K562 (cell line): Measurements from ENCODE around the gene HEXIM1. TPM values are rescaled to one million over a fixed set of nuclear protein-coding genes. Genes with fewer than 3 reads are reported as not detected.

Source experiments
- BACH1 ChIP-seq: fragments of 200-800 bp; sonication (Bioruptor generic); IDR thresholded peaks from 2 replicates; pipeline ENCODE4 v1.6.1; 2016; ENCODE audit warnings: missing genetic modification characterization, missing compliant biosample characterization
- BDP1 ChIP-seq: IDR thresholded peaks from 3 replicates; pipeline ENCODE4 v1.6.1; 2011; ENCODE audit not compliant: insufficient read length, insufficient read depth
- CBX5 ChIP-seq: IDR thresholded peaks from 2 replicates; pipeline ENCODE4 v1.6.1; 2014; ENCODE audit warnings: low read depth, borderline replicate concordance
- CREB3L1 ChIP-seq: fragments of 450-650 bp; IDR thresholded peaks from 2 replicates; pipeline ENCODE4 v1.6.1; 2014; ENCODE audit warnings: low read depth, mild to moderate bottlenecking, moderate library complexity, borderline replicate concordance
- DIDO1 ChIP-seq: fragments of 450-650 bp; IDR thresholded peaks from 2 replicates; pipeline ENCODE4 v1.6.1; 2016; ENCODE audit warnings: low read depth, missing biosample characterization, missing genetic modification characterization
- HMGXB4 ChIP-seq: sonication (generic); formaldehyde crosslinking; IDR thresholded peaks from 2 replicates; pipeline ENCODE4 v1.8.1; 2023; ENCODE audit warnings: mild to moderate bottlenecking, missing genetic modification reagents
- HNRNPK ChIP-seq: fragments of 200-400 bp; formaldehyde crosslinking; IDR thresholded peaks from one replicate; pipeline ENCODE4 v1.6.1; 2018; ENCODE audit warnings: mild to moderate bottlenecking, low read depth, low read length; ENCODE audit not compliant: poor library complexity, severe bottlenecking
- MEIS2 ChIP-seq: fragments of 450-650 bp; IDR thresholded peaks from 2 replicates; pipeline ENCODE4 v1.6.1; 2014; ENCODE audit warnings: mild to moderate bottlenecking; ENCODE audit not compliant: partially characterized antibody
- NELFE ChIP-seq: IDR thresholded peaks from 2 replicates; pipeline ENCODE4 v1.6.1; 2011; ENCODE audit warnings: mild to moderate bottlenecking; ENCODE audit not compliant: insufficient read depth, insufficient read length
- PHB2 ChIP-seq: fragments of 450-650 bp; IDR thresholded peaks from 2 replicates; pipeline ENCODE4 v1.6.1; 2017; ENCODE audit warnings: low read depth
- PTRF ChIP-seq: fragments of 450-650 bp; IDR thresholded peaks from 2 replicates; pipeline ENCODE4 v1.6.1; 2016; ENCODE audit warnings: mild to moderate bottlenecking, missing genetic modification characterization, missing compliant biosample characterization
- RBM22 ChIP-seq: fragments of 200-400 bp; formaldehyde crosslinking; IDR thresholded peaks from 2 replicates; pipeline ENCODE4 v1.6.1; 2018; ENCODE audit warnings: low read length, low read depth; ENCODE audit not compliant: poor library complexity, severe bottlenecking
- RBM34 ChIP-seq: fragments of 200-400 bp; formaldehyde crosslinking; IDR thresholded peaks from 2 replicates; pipeline ENCODE4 v1.6.1; 2018; ENCODE audit warnings: low read length, borderline replicate concordance; ENCODE audit not compliant: insufficient read depth
- RNF219 ChIP-seq: fragments of 250-450 bp; sonication (Bioruptor Pico); IDR thresholded peaks from 2 replicates; pipeline ENCODE4 v1.5.0; 2022; ENCODE audit warnings: mild to moderate bottlenecking
- SAFB ChIP-seq: fragments of 200-400 bp; formaldehyde crosslinking; IDR thresholded peaks from 2 replicates; pipeline ENCODE4 v1.6.1; 2017; ENCODE audit warnings: low read depth, low read length, borderline replicate concordance
- TOE1 ChIP-seq, 2 experiments: fragments of 450-650 bp in 1 of 2; sonication (generic) in 1 of 2; formaldehyde crosslinking in 1 of 2; IDR thresholded peaks; 2 replicates each; pipeline versions ENCODE4 v1.7.1 to v1.8.0; 2016 to 2022; ENCODE audit warnings: borderline replicate concordance in 2 of 2, mild to moderate bottlenecking in 2 of 2, antibody characterized with exemption in 1 of 2, inconsistent platforms in 1 of 2, low read depth in 1 of 2, missing genetic modification reagents in 1 of 2, moderate library complexity in 1 of 2
- TSC22D4 ChIP-seq: fragments of 450-650 bp; IDR thresholded peaks from 2 replicates; pipeline ENCODE4 v1.6.1; 2016; ENCODE audit warnings: missing genetic modification characterization, missing biosample characterization, control low read depth
- ZKSCAN1 ChIP-seq: fragments of 150-350 bp; IDR thresholded peaks from 2 replicates; pipeline ENCODE4 v1.6.1; 2016; ENCODE audit warnings: low read depth, low read length
- ZNF23 ChIP-seq: fragments of 250-450 bp; sonication (Bioruptor Pico); IDR thresholded peaks from 2 replicates; pipeline ENCODE4 v1.4.0; 2020; ENCODE audit warnings: mild to moderate bottlenecking
- polyA plus RNA-seq, 8 experiments: library from polyadenylated mRNA; depleted of rRNA in 4 of 8; stranded (reverse) in 5 of 8; unstranded in 3 of 8; fragments of >200 nt; fragmentation: Nextera tagmentation in 2 of 8; fragmentation: Illumina TruSeq in 1 of 8; extraction: Ambion mirVana in 2 of 8; extraction: Trizol in 1 of 8; gene quantifications; 2 replicates each; pipeline versions ENCODE4 v1.2.1 to v1.2.3, GENCODE V29; 2011 to 2014; ENCODE audit warnings: inconsistent platforms in 1 of 8, missing spikeins in 1 of 8
- total RNA-seq, 7 experiments: library from RNA; depleted of rRNA in 6 of 7; stranded (reverse); fragments of >200 nt in 6 of 7; fragmentation: Illumina TruSeq in 2 of 7; extraction: Trizol in 2 of 7; gene quantifications; 2 replicates each; pipeline versions ENCODE4 v1.2.1 to v1.2.3, GENCODE V29; 2011 to 2021; ENCODE audit warnings: low replicate concordance in 1 of 7

HEXIM1 gene
- total and polyA plus RNA-seq, 9 of the 15 experiments (the other 6 are each of a cell fraction or from before 2014, with no cell fraction given): 1.4 to 28.3 (median 9.1) TPM

GRCh38 chr17:45147581-45148182 is 593 bp upstream of the HEXIM1 start (continued):
- TF ChIP-seq RNF219 (CRISPR knock-in tag) (no peak), ZKSCAN1 (no peak), PTRF (tag) (no peak), PHB2 (no peak), NELFE (no peak), CREB3L1 (no peak), RBM34 (no peak), TSC22D4 (tag) (no peak), MEIS2 (peak; percentile 19), CBX5 (0 out of 2 replicates have a peak, but pooled peaks have one; percentile 10), RBM22 (peak; percentile 73), ZNF23 (CRISPR knock-in tag) (no peak), SAFB (no peak), HNRNPK (no peak), TOE1 (IDR thresholded peaks at IDR 0.05; ENCODE audit: borderline replicate concordance) (peak; percentile 95), TOE1 (CRISPR knock-in tag; IDR thresholded peaks at IDR 0.05; ENCODE audit: borderline replicate concordance, low read depth) (no peak; the same call in 1 of the 2 replicates), BDP1 (no peak), HMGXB4 (CRISPR knock-in tag) (no peak; the same call in 1 of the 2 replicates), DIDO1 (0 out of 2 replicates have a peak, but pooled peaks have one; percentile 65), BACH1 (tag) (no peak)
